Measurements from ENCODE around the gene EHMT1.

- TF ChIP-seq EZH2phosphoT487 (IDR thresholded peaks at IDR 0.05; ENCODE audit: unreplicated experiment) (no peak), CTCF (conservative IDR thresholded peaks at IDR 0.05; ENCODE audit: low read depth in 2 of 2) (no peak), POLR2AphosphoS5 (IDR thresholded peaks at IDR 0.05; ENCODE audit: low read depth) (no peak), EZH2 (IDR thresholded peaks at IDR 0.05; ENCODE audit: low read depth, unreplicated experiment) (no peak), REST (IDR thresholded peaks at IDR 0.05; ENCODE audit: unreplicated experiment) (no peak), JUNB (IDR thresholded peaks at IDR 0.05; ENCODE audit: unreplicated experiment) (no peak), ZNF331 (CRISPR knock-in tag; IDR thresholded peaks at IDR 0.05; ENCODE audit: low read depth) (no peak), STAT1 (IDR thresholded peaks at IDR 0.05; ENCODE audit: unreplicated experiment) (no peak)
Measured at GRCh38 chr9:137690930-137691645, 72.3 kb downstream of the EHMT1 start.
